HG03280 (cell line): ENCODE results near the gene RAPGEF2.

Experiments used
- ATAC-seq: cut with Tn5 transposase; IDR thresholded peaks from one replicate; pipeline ENCODE4 v1.9.1; 2021; ENCODE audit warnings: mild to moderate bottlenecking, moderate library complexity; ENCODE audit not compliant: unreplicated experiment

The RAPGEF2 gene

GRCh38 chr4:159389756-159390155, 286.9 kb downstream of the RAPGEF2 start:
- no peak for ATAC-seq

GRCh38 chr4:159390648-159391047, 287.8 kb downstream of the RAPGEF2 start:
- no peak for ATAC-seq

- ATAC-seq = no peak
Observed at GRCh38 chr4:159395693-159396092, 292.8 kb downstream of the RAPGEF2 start.

- no peak for ATAC-seq
Observed at GRCh38 chr4:159396151-159396550, 293.3 kb downstream of the RAPGEF2 start.

GRCh38 chr4:159398236-159398638, 295.4 kb downstream of the RAPGEF2 start:
- ATAC-seq = no peak

- ATAC-seq = no peak
Observed at GRCh38 chr4:159400558-159401225, 297.8 kb downstream of the RAPGEF2 start.

- no peak for ATAC-seq
Observed at GRCh38 chr4:159401226-159401712, 298.4 kb downstream of the RAPGEF2 start.

- ATAC-seq = no peak
Observed at GRCh38 chr4:159401791-159402380, 299.0 kb downstream of the RAPGEF2 start.
